Measurements from ENCODE around the gene LCOR. TPM values are rescaled to one million over a fixed set of nuclear protein-coding genes. Genes with fewer than 3 reads are reported as not detected.

The LCOR gene
- total RNA-seq, 4 donors from 2014 or later, result 29.1 to 60.9 (median 42.4) TPM

DNA sequence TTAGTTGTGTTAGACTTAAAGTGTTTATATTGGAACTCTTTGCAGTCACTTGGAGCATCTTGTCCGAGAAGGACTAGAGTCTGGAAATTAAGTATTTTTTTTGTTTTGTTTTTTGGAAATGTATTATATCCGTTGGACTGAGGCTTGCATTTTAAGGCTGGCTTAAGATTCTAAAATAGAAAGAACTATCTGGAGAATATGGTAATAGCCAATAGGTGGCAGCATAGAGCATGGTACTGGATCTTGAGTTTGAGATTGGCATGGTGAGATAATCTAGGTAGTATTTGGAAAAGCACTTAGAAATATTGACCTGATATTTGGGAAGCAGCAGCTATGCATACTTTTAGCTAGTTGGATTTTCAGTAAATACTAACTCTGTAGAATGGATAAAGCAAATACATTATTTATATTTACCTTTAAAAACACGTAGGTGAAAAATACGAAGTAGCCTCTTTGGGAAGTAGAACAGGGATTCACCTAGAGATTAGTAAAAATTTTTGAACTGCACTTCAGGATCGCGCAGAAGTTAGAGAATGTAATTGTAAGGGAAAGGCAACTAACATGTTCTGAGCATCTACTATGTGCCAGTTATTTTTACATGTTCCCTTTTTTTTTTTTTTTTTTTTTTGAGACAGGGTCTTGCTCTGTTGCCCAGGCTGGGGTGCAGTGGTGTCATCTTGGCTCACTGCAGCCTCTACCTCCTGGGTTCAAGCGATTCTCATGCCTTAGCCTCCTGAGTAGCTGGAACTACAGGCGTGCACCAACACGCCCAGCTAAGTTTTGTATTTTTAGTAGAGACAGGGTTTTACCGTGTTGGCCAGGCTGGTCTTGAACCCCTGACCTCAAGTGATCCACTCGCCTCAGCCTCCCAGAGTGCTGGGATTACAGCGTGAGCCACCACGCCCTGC, 78.6 kb downstream of the LCOR start:
- H3K27ac ChIP-seq, result no peak overlapping the region
- no peak for DNase-seq
- H3K27me3 ChIP-seq, result no peaks in the 10 kb centered on the region
- intact Hi-C loops (cut with DNase I), result no loop called here
- TF ChIP-seq POLR2A (IDR thresholded peaks at IDR 0.05) (no peak), CTCF (IDR thresholded peaks at IDR 0.05) (peak in 3 of 6 experiments; percentile 35 to 47 (median 38))
- no peaks in the 10 kb centered on the region for H3K36me3 ChIP-seq
- H3K4me1 ChIP-seq, result peaks cover 0 to 9% of the 10 kb centered on the region in 2 donors
- WGBS, 2 donors, result 89 to 93% methylated on average over 13 of the region's 13 CpGs
- H3K9me3 ChIP-seq, result no peaks in the 10 kb centered on the region
- H3K4me3 ChIP-seq (replicated peaks in 1 of 3), result no peak overlapping the region

DNA sequence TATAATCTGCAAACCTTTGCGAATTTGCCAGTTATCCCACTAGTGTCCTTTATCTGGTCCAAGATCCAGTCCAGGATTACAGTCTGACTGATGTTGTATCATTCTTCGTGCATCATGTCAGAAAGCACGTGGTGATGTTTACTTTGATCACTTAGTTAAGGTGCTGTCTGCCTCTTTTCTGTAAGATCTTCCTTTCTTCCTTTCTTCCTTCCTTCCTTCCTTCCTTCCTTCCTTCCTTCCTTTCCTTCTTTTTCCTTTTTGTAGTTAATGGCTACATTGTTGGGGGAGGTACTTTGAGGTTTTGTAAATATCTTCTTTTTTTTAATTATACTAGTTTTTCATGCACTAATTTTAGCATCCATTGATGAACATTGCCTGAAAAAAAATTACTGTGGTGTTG, 80.3 kb downstream of the LCOR start:
- no peaks in the 10 kb centered on the region for H3K36me3 ChIP-seq
- TF ChIP-seq CTCF (IDR thresholded peaks at IDR 0.05) (no peak), POLR2A (IDR thresholded peaks at IDR 0.05) (no peak)
- H3K27ac ChIP-seq, result no peak overlapping the region
- H3K27me3 ChIP-seq, result no peaks in the 10 kb centered on the region
- 72 to 74% methylated on average over 3 of the region's 3 CpGs for WGBS, 2 donors
- intact Hi-C loops (cut with DNase I), result no loop called here
- H3K9me3 ChIP-seq, result no peaks in the 10 kb centered on the region
- no peak for DNase-seq
- peaks cover 0 to 9% of the 10 kb centered on the region in 2 donors for H3K4me1 ChIP-seq
- no peak overlapping the region for H3K4me3 ChIP-seq (replicated peaks in 1 of 3)

GRCh38 chr10:96913906-96914305, 81.8 kb downstream of the LCOR start:
- TF ChIP-seq CTCF (IDR thresholded peaks at IDR 0.05) (no peak), POLR2A (IDR thresholded peaks at IDR 0.05) (no peak)

DNA sequence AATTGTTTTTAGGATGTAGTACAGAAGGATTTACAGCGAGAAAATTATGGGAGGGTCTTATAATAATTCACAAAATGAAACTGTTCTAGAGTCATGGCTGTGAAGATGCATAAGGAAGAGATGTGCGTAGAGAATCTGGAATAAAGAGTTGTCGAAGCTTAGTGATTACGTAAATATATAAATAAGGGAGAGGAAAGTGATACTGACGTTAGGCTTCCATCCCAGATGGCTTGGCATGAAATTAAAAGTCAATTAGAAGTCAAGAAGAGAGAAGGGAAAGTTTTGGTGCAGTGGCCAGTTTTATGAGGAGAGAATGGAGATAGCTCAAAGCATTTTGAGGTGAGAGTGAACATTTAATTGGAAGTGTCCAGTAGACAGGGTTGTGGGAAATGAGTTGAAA, 85.5 kb downstream of the LCOR start:
- TF ChIP-seq CTCF (IDR thresholded peaks at IDR 0.05) (no peak), POLR2A (IDR thresholded peaks at IDR 0.05) (no peak)
- no peak overlapping the region for H3K27ac ChIP-seq
- H3K4me1 ChIP-seq, result no peaks in the 10 kb centered on the region
- H3K36me3 ChIP-seq, result no peaks in the 10 kb centered on the region
- DNase-seq, result no peak
- 94 to 96% methylated on average over 5 of the region's 5 CpGs for WGBS, 2 donors
- no peak overlapping the region for H3K4me3 ChIP-seq (replicated peaks in 1 of 3)
- H3K9me3 ChIP-seq, result no peaks in the 10 kb centered on the region
- no peaks in the 10 kb centered on the region for H3K27me3 ChIP-seq
- intact Hi-C loops (cut with DNase I), result no loop called here

More at GRCh38 chr10:96913906-96914305, 81.8 kb downstream of the LCOR start:
- H3K36me3 ChIP-seq, result no peaks in the 10 kb centered on the region
- no peak overlapping the region for H3K27ac ChIP-seq
- intact Hi-C loops (cut with DNase I), result no loop called here
- peaks cover 0 to 9% of the 10 kb centered on the region in 2 donors for H3K4me1 ChIP-seq
- no peak overlapping the region for H3K4me3 ChIP-seq (replicated peaks in 1 of 3)
- DNase-seq, result no peak
- H3K9me3 ChIP-seq, result no peaks in the 10 kb centered on the region
- WGBS, 2 donors, result 98 to 99% methylated on average over 5 of the region's 5 CpGs
- no peaks in the 10 kb centered on the region for H3K27me3 ChIP-seq

Data from thyroid gland (tissue), 4 donors.